T-helper 2 cell treated with Interferon-gamma antibody and Interleukin-4, amounts not matched to agents 100 ng/mL and 5 ng/mL, for 36 hours (primary cell): ENCODE measurements around the gene MAK. TPM values are rescaled to one million over a fixed set of nuclear protein-coding genes. Genes with fewer than 3 reads are reported as not detected.

Experiments used
- intact Hi-C: fragments of 100-400 bp; cut with micrococcal nuclease; formaldehyde crosslinking; loops from one replicate; pipeline ENCODE4 v1.15.1; 2023
- total RNA-seq: library from RNA; stranded (reverse); gene quantifications from 2 replicates; pipeline ENCODE4 v1.2.3, GENCODE V29; 2022

MAK gene
- total RNA-seq, 1 donor from 2014 or later = 0.11 TPM

- intact Hi-C loops = no loop called here
These were observed 108.1 kb downstream of the MAK start for GRCh38 chr6:10730254-10730653.

- intact Hi-C loops = no loop called here
These were observed 112.6 kb downstream of the MAK start for GRCh38 chr6:10725716-10726115.

GRCh38 chr6:10725044-10725443, 113.3 kb downstream of the MAK start:
- intact Hi-C loops = no loop called here

DNA sequence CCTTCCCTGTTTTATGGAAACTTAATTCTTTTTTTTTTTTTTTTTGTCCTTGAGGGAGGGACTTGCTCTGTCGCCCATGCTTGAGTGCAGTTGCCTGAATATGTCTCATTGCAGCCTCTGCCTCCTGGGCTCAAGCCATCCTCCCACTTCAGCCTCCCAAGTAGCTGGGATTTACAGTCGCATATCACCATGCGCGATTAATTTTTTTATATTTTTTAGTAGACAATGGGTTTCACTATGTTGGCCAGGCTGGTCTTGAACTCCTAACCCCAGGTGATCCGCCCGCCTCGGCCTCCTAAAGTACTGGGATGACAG, 114.8 kb downstream of the MAK start:
- intact Hi-C loops = loop anchor here (1.0 kb wide), 2 partner anchors 24 to 115 kb away; partner anchors contain the start of genes MAK and TMEM14B

DNA sequence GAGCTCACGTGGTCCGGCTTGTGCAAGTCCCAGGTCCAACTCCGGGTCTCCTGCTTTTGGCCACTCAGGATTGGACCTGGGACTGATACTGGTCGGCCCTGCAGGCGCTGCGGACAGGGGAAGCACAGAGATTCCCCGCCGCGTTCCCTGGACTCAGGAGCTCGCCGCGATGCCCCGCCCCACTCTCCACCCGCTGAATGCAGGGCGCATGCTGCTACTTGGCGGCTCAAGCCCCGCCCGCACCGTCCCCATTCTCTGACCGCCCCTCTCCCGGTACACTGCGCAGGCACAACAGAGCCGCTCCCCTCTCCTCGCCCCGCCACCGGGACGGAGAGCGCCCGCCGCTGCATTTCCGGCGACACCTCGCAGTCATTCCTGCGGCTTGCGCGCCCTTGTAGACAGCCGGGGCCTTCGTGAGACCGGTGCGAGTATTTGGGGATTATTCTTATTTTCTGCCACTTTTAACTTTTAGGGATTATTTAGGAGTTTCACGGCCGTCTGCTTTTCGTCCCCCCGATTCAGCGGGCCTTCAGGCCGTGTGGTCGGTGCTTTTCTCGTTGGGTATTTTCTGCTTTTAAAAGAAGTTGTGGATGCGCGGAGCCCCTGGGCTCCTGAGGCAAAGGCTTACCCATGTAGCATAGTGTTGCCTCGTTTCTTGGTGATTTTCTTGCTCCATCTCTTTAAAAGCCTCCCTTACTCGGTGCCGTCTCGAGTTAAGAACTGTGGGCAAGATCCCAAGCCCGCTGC, 115.3 kb downstream of the MAK start, which contains the start of gene TMEM14C:
Gene TMEM14C, plus strand, starts transcription at position 251 of the 747 bp plus-strand sequence. CDS start 1,544 bp downstream, outside the sequence.
- intact Hi-C loops = loop anchor here (1.0 kb wide), 2 partner anchors 24 to 115 kb away; partner anchors contain the start of genes MAK and TMEM14B

DNA sequence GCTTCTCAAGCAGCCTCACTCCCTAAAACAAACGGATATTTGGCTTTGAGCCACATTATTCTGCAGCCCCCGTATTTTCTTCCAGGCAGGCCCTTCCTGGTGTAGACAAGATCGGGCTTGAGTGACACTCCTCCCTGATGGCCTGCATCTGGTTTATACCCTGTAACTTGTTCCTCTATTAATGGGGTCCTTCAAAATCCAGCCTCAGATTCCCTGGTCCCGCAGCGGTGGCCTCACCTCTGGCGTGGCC, 115.8 kb downstream of the MAK start:
- intact Hi-C loops = no loop called here

DNA sequence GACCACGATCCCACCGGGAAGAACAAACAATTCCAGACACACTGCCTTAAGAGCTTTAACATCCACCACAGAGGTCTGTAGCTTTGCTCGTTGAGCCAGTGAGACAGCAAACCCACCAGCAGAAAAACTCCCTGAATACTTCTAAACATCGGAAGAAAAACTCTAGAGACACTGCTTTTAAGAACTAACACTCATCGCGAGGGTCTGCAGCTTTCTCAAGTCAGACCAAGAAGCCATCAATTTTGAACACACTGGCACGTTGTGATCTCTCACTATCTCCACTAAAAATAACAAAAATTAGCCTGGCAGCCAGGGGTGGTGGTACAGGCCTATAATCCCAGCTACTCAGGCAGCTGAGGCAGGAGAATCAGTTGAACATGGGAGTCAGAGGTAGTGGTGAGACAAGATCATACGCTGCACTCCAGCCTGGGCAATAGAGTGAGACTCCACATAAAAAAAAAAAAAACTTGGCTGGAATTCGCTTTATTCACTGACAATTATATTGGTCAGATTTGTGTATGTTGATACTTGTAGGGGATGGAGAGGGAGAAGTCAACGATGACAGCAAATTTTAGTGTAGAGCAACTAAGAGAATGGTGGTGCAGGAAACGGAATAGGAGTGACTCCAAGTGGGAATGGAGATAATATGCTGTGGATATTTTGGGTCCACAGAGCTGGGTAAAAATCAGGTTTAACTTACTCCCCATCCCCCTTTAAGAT, 116.3 kb downstream of the MAK start:
- intact Hi-C loops = no loop called here

DNA sequence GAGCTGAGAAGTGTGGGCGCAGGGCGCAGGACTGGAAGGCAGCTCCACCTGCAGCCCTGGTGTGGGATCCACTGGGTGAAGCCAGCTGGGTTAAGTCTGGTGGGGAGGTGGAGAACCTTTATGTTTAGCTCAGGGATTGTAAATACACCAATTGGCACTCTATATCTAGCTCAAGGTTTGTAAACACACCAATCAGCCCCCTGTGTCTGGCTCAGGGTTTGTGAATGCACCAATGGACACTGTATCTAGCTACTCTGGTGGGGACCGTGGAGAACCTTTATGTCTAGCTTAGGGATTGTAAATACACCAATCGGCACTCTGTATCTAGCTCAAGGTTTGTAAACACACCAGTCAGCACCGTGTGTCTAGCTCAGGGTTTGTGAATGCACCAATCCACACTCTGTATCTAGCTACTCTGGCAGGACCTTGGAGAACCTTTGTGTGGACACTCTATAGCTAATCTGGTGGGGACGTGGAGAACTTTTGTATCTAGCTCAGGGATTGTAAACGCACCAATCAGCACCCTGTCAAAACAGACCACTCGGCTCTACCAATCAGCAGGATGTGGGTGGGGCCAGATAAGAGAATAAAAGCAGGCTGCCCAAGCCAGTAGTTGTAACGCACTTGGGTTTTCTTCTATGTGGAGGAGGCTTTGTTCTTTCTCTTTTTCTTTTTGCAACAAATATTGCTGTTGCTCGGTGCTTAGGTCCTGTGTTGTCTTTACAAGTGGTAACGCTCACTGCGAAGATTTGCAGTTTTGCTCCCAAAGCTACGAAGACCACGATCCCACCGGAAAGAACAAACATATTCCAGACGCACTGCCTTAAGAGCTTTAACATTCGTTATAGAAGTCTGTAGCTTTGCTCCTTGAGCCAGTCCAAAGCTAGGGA, 117.1 kb downstream of the MAK start:
- intact Hi-C loops = loop anchor here (1.0 kb wide), 1 partner anchor 27 kb away; the partner anchor contains the start of genes C6orf52 and PAK1IP1

GRCh38 chr6:10720265-10720959, 117.9 kb downstream of the MAK start:
- intact Hi-C loops = loop anchor here (1.0 kb wide), 1 partner anchor 26 kb away; the partner anchor contains the start of genes C6orf52 and PAK1IP1

GRCh38 chr6:10719964-10720264, 118.4 kb downstream of the MAK start:
- intact Hi-C loops = loop anchor here (1.0 kb wide), 1 partner anchor 26 kb away; the partner anchor contains the start of genes C6orf52 and PAK1IP1

DNA sequence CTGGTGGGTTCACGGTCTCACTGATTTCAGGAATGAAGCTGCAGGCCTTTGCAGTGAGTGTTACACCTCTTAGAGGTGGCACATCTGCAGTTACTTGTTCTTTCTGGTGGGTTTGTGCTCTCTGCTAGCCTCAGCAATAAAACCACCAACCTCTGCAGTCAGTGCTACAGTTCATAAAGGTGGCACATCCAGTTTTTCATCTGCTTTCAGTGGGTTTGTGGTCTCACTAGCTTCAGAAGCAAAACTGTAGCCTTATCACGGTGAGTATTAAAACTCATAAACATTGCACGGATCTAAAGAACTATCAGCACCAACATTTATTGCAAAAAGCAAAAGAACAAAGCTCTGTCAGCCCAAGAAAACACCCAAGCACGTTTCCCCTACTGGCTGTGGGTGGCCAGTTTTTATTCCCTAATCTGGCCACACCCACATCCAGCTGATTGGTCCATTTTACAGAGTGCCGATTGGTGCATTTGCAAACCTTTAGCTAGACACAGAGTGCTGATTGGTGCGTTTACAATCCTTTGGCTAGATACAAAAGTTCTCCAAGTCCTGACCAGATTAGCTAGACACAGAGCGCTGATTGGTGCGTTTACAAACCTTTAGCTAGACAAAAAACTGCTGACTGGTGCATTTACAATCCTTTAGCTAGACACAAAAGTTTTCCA, 118.9 kb downstream of the MAK start:
- intact Hi-C loops = no loop called here

- intact Hi-C loops = no loop called here
These were observed 124.4 kb downstream of the MAK start for GRCh38 chr6:10713962-10714361.

Other genes starting within 250 kb of the MAK start
- gene C6orf52, start 143.9 kb downstream of the MAK start, total RNA-seq = 0.43 and 0.93 TPM in 2 replicates
- 16.1 and 17.3 TPM in 2 replicates for gene PAK1IP1, start 143.6 kb downstream of the MAK start, total RNA-seq
- 62.9 and 67.8 TPM in 2 replicates for gene TMEM14C, start 115.5 kb downstream of the MAK start, total RNA-seq
- 84.9 and 91.0 TPM in 2 replicates for gene TMEM14B, start 90.7 kb downstream of the MAK start, total RNA-seq
- gene GCM2, start 43.5 kb upstream of the MAK start, total RNA-seq = not detected in 2 replicates
- gene SYCP2L, start 48.5 kb upstream of the MAK start, total RNA-seq = 0.34 and 0.36 TPM in 2 replicates
- not detected in 2 replicates for gene ELOVL2, start 205.8 kb upstream of the MAK start, total RNA-seq